HG02642 (cell line): ENCODE data around the gene SLC9B1.
"Not testable (repeated sequence)": the region's sequence is repeated elsewhere in the genome, so short reads cannot be mapped to it uniquely, and the experiment has no call there.

Experiments
- ATAC-seq: cut with Tn5 transposase; IDR thresholded peaks from one replicate; pipeline ENCODE4 v1.9.1; 2021; ENCODE audit warnings: mild to moderate bottlenecking; ENCODE audit not compliant: unreplicated experiment, poor library complexity

SLC9B1 gene

DNA sequence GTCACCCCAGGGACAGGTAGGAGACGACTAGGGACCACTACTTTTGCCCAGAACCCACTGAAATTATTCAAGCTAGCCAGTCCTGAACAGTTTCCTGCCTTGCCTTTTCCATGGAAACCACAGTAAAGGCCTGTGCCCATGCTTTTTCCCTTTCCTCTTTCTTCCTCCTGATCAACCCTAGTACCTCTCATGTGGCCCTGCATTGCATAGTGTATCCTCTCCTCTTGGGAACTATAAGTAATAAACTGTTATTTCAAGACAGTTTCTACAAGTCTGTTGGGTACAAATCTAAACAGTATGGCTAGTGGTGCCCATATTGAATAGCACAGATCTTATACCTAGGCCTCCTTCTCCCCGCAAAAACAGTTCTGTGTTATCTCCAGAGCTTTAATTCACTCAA is 136.2 kb downstream of the SLC9B1 start:
- no peak for ATAC-seq

DNA sequence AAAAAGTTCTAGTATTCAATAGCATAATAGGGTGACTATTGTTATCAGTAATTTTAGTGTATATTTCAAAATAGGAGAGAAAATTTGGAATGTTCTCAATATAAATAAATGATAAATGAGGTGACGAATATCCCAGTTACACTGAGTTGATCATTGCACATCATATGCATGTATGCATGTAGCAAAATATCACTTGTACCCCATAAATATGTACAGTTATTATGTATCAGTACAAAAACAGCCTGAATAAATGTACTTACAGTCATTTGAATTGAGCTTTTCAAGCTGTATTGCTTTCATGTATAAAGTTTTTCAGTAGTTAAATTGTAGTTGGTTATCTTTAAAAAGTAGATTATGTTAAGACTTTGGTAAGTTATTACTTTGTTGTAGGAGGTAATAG is 138.2 kb downstream of the SLC9B1 start:
- ATAC-seq, result no peak

DNA sequence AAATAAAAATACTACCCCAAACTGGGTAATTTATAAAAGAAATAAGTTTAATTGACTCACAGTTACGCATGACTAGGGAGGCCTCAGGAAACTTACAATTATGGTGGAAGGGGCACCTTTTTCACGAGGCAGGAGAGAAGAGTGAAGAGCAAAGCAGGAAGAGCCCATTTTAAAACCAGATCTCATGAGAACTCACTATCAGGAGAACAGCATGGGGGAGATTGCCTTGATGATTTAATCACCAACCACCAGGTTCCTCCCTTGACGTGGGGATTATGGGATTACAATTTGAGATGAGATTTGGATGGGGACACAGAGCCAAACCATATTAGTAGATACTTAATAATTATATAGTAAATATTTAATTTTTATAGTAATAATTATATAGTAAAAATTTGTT is 140.6 kb downstream of the SLC9B1 start:
- ATAC-seq, result no peak

DNA sequence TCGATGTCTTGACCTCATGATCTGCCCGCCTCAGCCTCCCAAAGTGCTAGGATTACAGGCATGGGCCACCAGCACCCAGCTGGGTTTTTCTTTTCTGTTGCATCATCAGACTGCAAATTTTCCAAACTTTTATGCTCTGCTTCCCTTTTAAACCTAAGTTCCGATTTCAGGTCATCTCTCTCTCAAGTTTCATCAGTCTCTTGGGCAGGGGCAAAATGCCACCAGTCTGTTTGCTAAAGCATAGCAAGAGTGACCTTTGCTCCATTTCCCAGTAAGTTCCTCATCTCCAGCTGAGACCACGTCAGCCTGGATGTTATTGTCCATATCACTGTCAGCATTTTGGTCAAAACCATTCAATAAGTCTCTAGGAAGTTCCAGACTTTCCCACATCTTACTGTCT is 141.2 kb downstream of the SLC9B1 start:
- ATAC-seq, result not testable (repeated sequence)

DNA sequence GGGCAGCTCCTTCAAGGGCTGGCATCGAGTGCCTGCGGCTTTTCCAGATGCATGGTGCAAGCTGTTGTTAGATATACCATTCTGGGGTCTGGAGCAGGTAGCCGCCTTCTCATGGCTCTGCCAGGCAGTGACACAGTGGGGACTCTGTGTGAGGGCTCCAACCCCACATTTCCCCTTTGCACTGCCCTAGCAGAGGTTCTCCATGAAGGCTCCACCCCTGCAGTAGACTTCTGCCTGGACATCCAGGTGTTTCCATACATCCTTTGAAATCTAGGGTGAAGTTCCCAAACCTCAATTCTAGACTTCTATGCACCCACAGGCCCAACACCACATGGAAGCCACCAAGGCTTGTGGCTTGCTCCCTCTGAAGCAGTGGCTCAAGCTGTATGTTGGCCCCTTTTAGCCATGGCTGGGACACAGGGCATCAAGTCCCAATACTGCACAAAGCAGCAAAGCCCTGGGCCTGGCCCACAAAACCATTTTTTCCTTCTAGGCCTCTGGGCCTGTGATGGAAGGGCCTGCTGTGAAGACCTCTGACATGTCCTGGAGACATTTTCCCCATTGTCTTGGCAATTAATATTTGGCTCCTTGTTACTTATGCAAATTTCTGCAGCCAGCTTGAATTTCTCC is 141.9 kb downstream of the SLC9B1 start:
- not testable (repeated sequence) for ATAC-seq

DNA sequence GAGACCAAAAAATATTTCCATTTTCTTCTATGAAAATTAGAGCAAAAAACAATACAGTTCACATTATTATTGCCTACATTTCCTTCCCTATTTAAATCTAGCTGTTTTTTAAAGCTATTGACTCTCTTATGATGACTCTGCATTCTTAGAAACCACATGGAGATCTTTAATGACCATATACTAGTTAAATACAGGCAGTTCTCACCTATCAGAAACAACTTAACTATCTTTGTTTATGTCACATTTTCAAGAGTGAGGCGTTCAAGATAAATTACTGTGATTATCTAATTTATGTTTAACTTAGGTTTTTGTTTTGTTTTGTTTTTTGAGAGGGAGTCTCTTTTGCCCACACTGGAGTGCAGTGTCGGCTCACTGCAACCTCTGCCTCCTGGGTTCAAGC is 147.7 kb downstream of the SLC9B1 start:
- no peak for ATAC-seq

DNA sequence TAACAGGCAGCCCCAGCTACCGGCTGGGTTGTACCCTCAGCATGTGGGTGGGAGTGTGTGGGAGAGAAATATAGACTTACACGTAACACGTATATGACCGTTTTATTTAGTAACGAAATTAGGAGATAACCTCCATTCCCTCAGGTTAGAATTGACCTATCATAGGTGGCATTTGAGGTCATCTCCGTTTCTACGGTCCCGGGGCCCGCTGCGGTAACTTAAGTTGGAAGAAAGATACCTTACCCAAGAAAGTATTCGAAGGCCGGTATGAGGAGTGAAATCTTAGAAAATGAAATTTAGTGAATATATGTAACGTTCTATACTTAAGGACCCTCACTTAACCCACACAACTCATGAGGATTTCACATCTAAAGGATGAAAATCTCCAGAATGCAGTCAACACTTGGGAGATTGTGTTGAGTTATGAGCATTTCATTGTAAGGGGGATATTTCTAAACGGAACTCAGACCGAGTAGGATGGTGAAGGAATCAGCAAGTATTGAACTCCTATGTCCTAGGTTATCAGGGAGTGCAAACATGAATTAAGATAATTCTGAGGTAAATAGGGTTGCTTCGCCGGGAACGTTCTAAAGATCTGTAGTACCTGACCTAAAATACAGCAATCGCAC is 149.8 kb downstream of the SLC9B1 start:
- peak; percentile 41 for ATAC-seq

DNA sequence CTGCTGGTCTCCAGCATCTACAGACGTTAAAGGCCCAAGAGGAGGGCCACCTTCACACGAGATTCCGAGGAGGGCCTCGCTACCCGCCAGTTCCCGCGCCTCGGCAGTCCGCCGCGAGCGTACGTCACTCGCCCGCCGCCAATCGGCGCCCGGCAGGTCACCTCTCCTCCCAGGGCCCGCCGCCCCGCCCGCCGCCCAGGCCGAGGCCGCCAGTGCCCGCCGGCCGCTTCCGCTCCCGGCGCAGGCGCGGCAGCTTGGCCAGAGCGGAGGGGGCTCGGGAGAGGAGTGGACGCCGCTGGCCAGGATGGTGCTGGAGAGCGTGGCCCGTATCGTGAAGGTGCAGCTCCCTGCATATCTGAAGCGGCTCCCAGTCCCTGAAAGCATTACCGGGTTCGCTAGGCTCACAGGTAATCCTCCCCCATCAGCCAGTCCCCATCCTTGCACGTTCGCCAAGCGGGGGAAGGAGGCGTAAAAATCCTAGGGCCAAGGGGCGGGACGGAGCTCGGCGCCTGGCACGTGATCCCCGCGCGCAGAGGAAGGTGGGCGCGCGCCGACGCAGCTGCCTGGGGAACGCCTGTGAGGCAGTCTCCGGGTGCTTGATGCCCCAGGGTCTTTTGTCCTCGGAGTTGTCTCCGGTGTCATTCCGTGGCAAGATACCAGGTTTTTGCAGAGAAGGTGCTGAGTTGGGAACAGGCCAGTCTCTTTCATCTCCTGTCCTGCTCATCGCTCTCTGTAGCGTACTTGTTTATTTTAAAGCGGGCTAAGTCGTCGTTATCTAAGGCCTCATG is 150.5 kb downstream of the SLC9B1 start, which contains the start of gene CISD2:
TSS of gene CISD2 (plus strand) at position 212 of the 788 bp plus-strand sequence. CDS start at position 305, 93 bp downstream.
- peak; percentile 91 for ATAC-seq

DNA sequence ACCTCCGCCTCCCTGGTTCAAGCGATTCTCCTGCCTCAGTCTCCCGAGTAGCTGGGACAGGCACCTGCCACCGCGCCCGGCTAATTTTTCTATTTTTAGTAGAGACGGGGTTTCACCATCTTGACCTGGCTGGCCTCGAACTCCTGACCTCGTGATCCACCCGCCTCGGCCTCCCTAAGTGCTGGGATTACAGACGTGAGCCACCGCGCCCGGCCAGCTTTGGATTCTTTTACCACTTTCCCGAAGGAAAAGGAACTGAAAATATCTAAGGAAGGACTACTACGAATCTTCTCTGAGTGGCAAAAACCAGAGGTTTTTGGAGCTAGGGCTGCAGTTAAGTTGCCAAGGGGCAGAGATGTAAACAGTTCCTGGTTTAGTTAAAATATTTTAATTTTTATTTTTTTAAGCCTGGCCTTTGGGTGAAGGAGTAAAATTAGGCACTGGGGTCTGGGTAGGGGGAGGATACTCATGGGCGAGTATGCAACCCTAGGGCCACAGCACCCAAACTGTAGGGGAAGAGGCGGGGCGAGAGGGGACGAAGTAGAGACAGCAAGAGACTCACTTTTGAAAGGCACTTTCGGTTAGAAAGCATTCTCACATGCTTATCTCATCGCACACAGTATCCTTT is 151.2 kb downstream of the SLC9B1 start:
- ATAC-seq, result peak; percentile 53

DNA sequence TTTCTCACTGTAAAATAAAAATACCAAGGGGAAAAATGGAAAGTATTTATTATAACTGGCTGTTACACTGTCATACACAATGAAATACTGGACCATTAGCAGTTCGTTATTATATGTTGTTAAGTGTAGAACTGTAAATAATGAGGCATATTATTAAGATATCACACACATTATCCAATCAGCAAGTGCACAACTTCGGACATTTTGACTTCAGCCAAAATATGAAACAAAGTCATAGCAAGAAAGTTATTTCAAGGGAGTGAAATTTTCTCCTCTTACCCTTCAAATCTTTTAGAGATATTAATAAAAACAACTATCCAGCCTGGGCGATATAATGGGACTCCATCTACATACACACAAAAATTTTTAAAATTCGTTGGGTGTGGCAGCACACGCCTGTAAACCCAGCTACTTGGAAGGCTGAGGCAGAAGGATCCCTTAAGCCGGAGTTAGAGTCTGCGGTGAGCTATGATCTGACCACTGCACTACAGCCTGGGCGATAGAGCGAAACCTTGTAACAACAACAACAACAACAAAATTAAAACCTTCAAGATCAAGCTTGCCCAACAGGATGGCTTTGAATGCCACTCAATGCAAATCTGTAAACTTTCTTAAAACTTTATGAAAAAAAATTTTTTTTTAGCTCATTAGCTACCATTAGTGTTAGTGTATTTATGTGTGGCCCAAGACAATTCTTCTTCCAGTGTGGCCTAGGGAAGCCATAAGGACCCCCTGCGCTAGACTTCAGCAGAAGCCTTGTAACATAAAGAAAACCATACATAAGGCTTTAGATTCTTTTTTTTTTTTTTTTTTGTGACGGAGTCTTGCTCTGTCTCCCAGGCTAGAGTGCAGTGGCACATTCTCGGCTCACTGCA is 152.0 kb downstream of the SLC9B1 start:
- no peak for ATAC-seq

DNA sequence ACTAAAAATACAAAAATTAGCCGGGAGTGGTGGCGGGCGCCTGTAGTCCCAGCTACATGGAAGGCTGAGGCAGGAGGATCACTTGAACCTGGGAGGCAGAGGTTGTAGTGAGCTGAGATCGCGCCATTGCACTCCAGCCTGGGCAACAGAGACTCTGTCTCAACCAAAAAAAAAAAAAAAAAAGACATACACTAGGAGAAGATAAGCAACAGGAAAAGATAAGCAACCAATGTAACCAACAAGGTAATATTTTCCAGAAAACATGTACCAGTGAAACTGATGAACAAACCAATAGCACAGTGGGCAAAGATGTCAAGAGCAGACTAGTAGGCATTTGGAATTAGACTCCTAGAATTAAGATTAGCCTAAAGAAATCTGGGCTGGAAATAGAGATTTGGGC is 154.2 kb downstream of the SLC9B1 start:
- not testable (repeated sequence) for ATAC-seq

DNA sequence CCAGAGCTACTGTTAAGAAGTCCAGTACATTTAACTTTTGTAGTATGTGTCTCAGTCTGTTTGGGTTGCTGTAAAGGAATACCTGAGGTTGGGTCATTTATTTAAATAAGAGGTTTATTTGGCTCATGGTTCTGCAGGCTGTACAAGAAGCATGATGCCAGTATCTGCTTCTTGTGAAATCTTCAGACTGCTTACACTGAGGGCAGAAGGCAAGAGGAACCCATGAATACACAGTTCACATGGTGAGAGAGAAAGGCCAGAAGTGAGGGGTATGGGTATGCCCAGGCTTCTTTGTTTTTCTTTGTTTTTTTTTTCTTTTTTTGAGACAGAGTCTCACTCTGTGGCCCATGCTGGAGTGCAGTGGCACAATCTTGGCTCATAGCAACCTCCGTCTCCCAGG is 156.8 kb downstream of the SLC9B1 start:
- no peak for ATAC-seq

DNA sequence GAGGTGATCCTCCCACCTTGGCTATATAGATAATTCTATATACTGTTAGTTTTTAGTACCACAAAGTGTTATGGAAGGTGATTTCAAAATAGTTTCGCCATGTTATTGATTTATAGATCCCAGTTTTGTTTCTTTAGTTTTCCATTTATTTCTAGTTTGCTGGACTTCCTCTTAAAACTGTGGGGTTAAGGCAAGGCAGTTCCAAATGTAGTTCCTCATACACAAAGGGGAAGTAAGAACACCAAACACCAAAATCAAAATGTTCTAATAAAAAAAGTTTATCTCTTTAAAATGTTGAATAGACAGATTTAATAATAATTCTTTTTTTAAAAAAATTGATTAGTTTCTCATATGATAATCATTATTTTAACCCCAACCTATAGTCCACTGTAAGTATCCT is 157.5 kb downstream of the SLC9B1 start:
- no peak for ATAC-seq

DNA sequence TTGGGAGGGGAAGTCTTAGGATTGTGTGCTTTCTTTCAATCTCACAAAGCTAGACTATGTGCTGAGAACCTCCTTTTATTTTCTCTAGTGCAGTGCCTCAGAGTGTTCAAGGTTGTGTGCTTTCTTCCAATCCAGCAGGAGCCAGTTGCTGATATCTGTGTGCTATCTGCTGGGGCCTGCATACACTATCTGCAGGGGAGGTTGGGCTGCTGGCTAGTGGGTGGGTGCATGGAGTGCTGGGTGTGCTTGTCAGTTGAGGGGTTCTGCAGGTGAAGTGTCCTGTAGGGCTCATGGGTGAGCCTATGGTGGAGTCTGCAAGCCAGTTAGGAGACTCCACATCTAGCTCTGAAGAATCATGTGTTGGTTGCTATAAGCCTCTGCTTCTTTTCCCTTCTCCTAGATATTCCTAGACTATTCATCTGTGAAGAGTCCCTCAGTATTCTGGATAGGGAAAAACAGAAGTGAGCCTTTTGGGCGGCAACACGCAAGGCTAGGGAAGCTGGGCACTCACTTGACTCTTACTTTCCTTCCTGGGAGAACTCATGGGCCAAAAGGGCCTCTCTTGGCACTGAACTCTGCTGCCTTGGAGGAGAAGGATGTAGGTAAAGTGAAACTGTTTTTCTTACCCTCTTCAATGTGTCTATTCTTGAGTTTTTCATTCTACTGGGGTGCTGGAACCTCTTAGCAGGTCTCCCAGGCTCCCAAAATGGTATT is 158.7 kb downstream of the SLC9B1 start:
- ATAC-seq, result no peak

DNA sequence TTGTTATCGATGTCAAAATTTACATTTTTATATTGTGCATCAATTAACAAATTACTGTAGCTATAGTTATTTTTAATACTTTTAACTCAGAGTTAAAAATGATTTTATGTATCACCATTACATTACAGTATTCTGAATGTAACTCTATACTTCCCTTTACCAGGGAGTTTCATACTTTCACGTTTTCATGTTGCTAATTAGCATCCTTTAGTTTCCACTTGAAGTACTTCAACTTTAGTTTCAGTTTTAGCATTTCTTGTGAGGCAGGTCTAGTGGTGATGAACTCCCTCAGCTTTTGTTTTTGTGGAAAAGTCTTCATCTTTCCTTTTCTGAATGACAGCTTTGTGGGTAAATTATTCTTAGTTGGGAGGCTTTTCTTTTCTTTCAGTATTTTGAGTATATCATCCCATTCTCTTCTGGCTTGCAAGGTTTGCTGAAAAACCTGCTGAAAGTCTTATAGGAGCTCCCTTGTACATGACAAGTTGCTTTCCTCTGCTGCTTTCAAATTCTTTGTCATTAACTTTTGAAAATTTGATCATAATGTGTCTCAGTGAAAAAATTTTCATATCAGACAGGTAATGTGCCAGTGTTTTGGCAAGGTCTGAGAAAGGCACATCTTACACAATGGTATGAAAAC is 160.6 kb downstream of the SLC9B1 start:
- ATAC-seq, result no peak
